ENCODE measurements around the gene TUBB4A.

- TF ChIP-seq CTCF (IDR thresholded peaks at IDR 0.05) (no peak), POLR2A (IDR thresholded peaks at IDR 0.05) (no peak), POLR2AphosphoS5 (IDR thresholded peaks at IDR 0.05) (no peak), EP300 (IDR thresholded peaks at IDR 0.05) (no peak)
Measured at GRCh38 chr19:6455924-6456323, 46.2 kb downstream of the TUBB4A start.
